Astrocyte of the cerebellum (primary cell): ENCODE data around the gene RPH3AL.
"Not testable (repeated sequence)": the region's sequence is repeated elsewhere in the genome, so short reads cannot be mapped to it uniquely, and the experiment has no call there.

Experiments
- DNase-seq: peaks from one replicate; pipeline ENCODE4 v3.0.0-alpha.2; 2011; ENCODE audit warnings: low read depth
- H3K4me3 ChIP-seq: 2 replicates; pipeline ENCODE4 v1.5.1; 2011; ENCODE audit warnings: mild to moderate bottlenecking, low read depth, low read length, moderate library complexity
- in situ Hi-C: cut with HindIII; loops from 2 replicates; pipeline ENCODE4 v1.10.0; 2017; ENCODE audit warnings: low sequenced_read_pairs
- TF ChIP-seq, protein P1 (sequence below): IDR thresholded peaks from 2 replicates; pipeline ENCODE4 v1.5.1; 2012; ENCODE audit warnings: low read length, low read depth, moderate library complexity, mild to moderate bottlenecking; ENCODE audit errors: missing control alignments

The RPH3AL gene

DNA sequence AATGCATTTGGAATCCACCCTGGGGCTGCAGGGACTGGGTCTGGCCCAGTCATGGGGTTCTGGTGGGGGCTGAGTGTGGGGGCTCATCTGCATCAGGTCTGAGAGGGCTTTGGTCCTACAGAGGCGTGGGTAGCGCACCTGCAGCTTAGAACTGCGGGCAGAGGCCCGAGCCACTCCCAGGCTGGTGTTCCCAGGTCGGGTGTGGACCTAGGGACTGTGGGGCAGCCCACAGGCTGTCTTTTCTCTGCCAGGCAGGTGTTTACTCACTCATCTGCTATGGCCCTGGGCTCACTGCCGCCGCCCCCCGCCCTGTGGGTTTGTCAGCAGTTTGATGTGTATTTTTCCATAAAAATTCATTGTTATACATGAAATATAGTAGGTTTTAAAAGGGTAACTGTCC is 144.2 kb downstream of the RPH3AL start:
- no peak for DNase-seq
- TF ChIP-seq, protein P1, sequence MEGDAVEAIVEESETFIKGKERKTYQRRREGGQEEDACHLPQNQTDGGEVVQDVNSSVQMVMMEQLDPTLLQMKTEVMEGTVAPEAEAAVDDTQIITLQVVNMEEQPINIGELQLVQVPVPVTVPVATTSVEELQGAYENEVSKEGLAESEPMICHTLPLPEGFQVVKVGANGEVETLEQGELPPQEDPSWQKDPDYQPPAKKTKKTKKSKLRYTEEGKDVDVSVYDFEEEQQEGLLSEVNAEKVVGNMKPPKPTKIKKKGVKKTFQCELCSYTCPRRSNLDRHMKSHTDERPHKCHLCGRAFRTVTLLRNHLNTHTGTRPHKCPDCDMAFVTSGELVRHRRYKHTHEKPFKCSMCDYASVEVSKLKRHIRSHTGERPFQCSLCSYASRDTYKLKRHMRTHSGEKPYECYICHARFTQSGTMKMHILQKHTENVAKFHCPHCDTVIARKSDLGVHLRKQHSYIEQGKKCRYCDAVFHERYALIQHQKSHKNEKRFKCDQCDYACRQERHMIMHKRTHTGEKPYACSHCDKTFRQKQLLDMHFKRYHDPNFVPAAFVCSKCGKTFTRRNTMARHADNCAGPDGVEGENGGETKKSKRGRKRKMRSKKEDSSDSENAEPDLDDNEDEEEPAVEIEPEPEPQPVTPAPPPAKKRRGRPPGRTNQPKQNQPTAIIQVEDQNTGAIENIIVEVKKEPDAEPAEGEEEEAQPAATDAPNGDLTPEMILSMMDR, result no peak
- in situ Hi-C loops, result no loop called here
- no peak overlapping the region for H3K4me3 ChIP-seq

DNA sequence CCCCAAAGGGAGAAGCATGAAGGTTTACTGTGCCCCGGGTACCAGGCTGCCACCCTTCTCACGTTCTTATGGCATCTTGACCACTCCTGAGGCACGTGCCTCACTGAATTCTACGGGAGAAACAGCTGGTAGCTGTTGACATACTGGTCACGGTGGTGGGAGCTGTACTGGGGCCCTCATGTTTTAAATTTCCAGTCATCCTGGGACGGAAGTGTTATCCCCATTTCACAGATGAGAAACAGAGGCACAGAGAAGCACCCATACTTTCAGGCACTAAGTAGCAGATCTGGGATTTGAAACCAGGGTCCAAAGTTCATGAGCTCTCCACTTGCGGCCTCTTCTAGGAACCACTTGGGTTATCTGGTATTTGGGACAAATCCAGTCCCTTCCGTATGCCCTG is 144.8 kb downstream of the RPH3AL start:
- in situ Hi-C loops, result no loop called here

DNA sequence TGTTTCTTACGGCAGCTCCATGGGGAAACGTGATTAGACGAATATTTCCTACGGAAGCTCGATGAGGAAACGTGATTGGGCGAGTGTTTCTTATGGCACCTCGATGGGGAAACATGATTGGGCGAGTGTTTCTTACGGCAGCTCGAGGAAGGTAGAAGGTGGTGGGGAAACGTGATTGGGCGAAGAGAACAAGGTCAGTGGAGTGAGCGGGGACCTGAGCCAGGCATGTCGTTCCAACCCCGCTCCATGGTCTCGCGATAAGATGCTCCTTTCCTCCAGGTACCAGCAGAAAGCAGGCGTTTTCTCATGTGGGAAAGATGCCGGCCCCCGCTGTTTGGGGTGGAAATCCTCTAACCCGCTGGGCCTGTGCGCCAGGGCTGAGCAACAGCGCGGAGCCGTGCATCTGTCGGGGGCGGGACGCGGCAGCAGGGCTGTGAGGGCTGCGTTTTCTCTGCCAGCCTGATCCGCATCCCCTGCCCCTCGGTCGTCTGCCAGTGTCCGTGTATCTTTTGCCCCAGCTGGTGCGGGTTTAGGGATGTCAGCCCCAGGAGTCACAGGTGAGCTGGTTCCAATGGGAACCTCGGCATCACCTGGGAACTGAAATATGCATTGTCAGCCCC is 145.6 kb downstream of the RPH3AL start:
- TF ChIP-seq, protein P1, result no peak
- in situ Hi-C loops, result no loop called here
- no peak for DNase-seq
- no peak overlapping the region for H3K4me3 ChIP-seq

More for the DNA sequence above, 144.8 kb downstream of the RPH3AL start:
- TF ChIP-seq, protein P1, result no peak
- H3K4me3 ChIP-seq, result no peak overlapping the region
- no peak for DNase-seq

DNA sequence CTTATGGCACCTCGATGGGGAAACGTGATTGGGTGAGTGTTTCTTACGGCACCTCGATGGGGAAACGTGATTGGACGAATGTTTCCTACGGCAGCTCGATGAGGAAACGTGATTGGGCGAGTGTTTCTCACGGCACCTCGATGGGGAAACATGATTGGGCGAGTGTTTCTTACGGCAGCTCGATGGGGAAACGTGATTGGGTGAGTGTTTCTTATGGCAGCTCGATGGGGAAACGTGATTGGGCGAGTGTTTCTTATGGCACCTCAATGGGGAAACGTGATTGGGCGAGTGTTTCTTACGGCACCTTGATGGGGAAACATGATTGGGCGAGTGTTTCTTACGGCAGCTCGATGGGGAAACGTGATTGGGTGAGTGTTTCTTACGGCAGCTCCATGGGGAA is 146.1 kb downstream of the RPH3AL start:
- in situ Hi-C loops, H3K4me3 ChIP-seq, DNase-seq: not testable (repeated sequence)

DNA sequence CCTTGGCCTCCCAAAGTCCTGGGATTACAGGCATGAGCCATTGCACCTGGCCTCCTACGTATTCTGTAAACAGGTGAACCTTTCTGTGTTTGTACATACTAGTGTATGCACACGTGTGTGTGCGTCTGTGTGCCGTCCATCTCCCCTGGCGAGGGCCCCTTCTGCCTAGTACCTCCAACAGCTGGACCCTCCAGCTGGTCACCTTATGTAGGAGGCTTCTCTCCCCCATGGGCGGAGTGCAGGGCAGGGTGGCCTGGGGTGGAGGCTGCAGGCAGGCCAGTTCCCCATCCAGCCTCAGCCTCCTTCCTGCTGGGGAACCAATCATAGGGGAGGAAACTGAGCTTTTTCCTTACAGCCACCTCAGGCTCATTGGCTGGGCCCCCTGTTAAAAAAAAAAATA is 146.8 kb downstream of the RPH3AL start:
- no peak for DNase-seq
- H3K4me3 ChIP-seq, result no peak overlapping the region
- in situ Hi-C loops, result no loop called here
- TF ChIP-seq, protein P1, result no peak

DNA sequence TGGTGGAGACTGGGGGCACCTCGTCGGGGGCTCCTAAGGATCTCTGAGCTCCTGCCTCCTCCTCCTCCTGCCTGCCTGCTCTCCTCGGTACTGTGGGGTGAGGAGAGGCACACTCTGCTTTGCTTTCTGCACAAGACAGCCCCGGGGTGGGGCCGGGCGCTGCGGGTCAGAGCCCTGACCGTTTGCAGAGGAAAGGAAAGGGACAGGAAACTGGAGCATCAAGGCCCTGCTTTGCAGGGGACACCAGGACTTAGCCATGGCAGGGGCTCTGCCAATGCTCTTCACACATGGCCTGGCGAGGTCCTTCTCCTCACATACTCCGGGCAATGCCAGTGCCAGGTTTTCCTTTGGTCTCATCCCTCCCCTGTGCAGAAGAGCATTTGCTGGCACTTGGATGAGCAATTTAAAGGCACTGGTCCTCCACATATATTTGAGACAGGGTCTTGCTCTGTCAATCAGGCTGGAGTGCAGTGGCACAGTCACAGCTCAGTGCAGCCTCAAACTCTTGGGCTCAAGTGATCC is 147.4 kb downstream of the RPH3AL start:
- no peak for DNase-seq
- TF ChIP-seq, protein P1, result no peak
- in situ Hi-C loops, result no loop called here
- H3K4me3 ChIP-seq, result no peak overlapping the region

DNA sequence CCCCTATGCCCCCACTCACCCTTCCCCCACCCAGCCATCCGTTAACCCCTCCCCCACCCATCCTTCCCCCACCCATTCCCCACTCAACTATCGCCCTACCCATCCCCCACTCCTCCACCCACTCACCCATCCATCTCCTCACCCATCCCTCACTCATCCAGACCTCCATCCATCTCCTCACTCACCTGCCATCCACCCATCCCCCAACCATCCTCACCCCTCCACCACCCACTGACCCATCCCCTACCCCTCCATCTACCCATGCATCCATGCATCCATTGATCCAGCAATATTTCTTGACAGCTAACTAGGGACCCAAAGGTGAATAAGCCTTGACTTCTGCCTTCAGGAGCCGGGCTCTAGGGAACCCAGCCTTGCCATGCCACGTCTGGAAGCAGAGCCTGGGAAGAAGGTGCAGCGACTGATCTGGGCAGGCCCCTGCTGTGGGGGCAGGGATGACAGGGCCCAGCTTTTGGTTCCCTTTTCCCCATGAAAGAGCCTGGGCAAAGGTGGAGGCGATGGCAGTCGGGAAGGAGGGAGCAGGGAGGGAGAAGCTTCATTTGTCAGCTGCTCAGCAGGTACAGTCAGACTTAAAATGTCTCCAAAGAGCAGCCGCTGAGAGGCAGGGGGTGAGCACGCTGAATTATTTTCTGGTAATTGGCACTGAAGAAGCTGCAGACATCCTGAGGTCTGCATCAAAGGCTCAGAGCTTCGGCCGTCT is 148.0 kb downstream of the RPH3AL start:
- H3K4me3 ChIP-seq, result no peak overlapping the region
- TF ChIP-seq, protein P1, result no peak
- no peak for DNase-seq
- in situ Hi-C loops, result loop anchor here (5.0 kb wide), 1 partner anchor 88 kb away; no protein-coding TSS in a partner anchor
